K562 (cell line): Measurements from ENCODE around the gene UQCRH. TPM values are rescaled to one million over a fixed set of nuclear protein-coding genes. Genes with fewer than 3 reads are reported as not detected.

ENCODE experiments used
- CBFA2T2 ChIP-seq: fragments of 450-650 bp; conservative IDR thresholded peaks from 2 replicates; pipeline ENCODE4 v1.6.1; 2017; ENCODE audit warnings: mild to moderate bottlenecking
- E2F5 ChIP-seq: sonication (generic); formaldehyde crosslinking; IDR thresholded peaks from 2 replicates; pipeline ENCODE4 v1.8.0; 2022; ENCODE audit warnings: mild to moderate bottlenecking, missing genetic modification reagents
- FOXM1 ChIP-seq, 2 experiments: fragments of 450-650 bp in 1 of 2; sonication (generic) in 1 of 2; formaldehyde crosslinking in 1 of 2; IDR thresholded peaks; 2 replicates each; pipeline versions ENCODE4 v1.6.1 to v1.9.0; 2017 to 2022; ENCODE audit warnings: low read depth in 2 of 2, mild to moderate bottlenecking in 2 of 2, missing genetic modification reagents in 1 of 2, moderate library complexity in 1 of 2
- HDAC2 ChIP-seq: fragments of 450-650 bp; IDR thresholded peaks from 2 replicates; pipeline ENCODE4 v1.6.1; 2016; ENCODE audit warnings: mild to moderate bottlenecking
- HDAC3 ChIP-seq: fragments of 450-650 bp; IDR thresholded peaks from 2 replicates; pipeline ENCODE4 v1.6.1; 2018; ENCODE audit warnings: borderline replicate concordance, mild to moderate bottlenecking, moderate library complexity; ENCODE audit not compliant: partially characterized antibody
- HDAC8 ChIP-seq: fragments of 450-650 bp; IDR thresholded peaks from 2 replicates; pipeline ENCODE4 v1.6.1; 2016; ENCODE audit warnings: mild to moderate bottlenecking, missing genetic modification characterization, moderate library complexity, missing compliant biosample characterization
- KDM4B ChIP-seq, 2 experiments: fragments of 450-650 bp in 1 of 2; sonication (generic) in 1 of 2; IDR thresholded peaks; 2 replicates each; pipeline ENCODE4 v1.6.1; 2016 to 2017; ENCODE audit warnings: borderline replicate concordance in 2 of 2, antibody characterized with exemption in 1 of 2, low read depth in 1 of 2, mild to moderate bottlenecking in 1 of 2
- MIER1 ChIP-seq: fragments of 450-650 bp; IDR thresholded peaks from 2 replicates; pipeline ENCODE4 v1.6.1; 2016; ENCODE audit warnings: antibody characterized with exemption, mild to moderate bottlenecking, low read depth
- NR4A1 ChIP-seq, 2 experiments: fragments of 250-450 bp in 1 of 2; fragments of 450-650 bp in 1 of 2; sonication (Bioruptor Pico) in 1 of 2; IDR thresholded peaks; 2 replicates each; pipeline versions ENCODE4 v1.4.0 to v1.6.1; 2016 to 2020; ENCODE audit warnings: mild to moderate bottlenecking in 2 of 2, missing compliant biosample characterization in 1 of 2, missing genetic modification characterization in 1 of 2, moderate library complexity in 1 of 2
- POLR3G ChIP-seq: IDR thresholded peaks from 2 replicates; pipeline ENCODE4 v1.6.1; 2011; ENCODE audit not compliant: insufficient read length, insufficient replicate concordance; ENCODE audit errors: extremely low read depth
- PTTG1 ChIP-seq: fragments of 450-650 bp; IDR thresholded peaks from 2 replicates; pipeline ENCODE4 v1.6.1; 2016; ENCODE audit warnings: low read depth, mild to moderate bottlenecking, missing genetic modification characterization, missing compliant biosample characterization
- SMARCB1 ChIP-seq: IDR thresholded peaks from 2 replicates; pipeline ENCODE4 v1.6.1; 2011; ENCODE audit warnings: improper control_type of control experiment, low read depth; ENCODE audit not compliant: insufficient read length
- SMARCE1 ChIP-seq: fragments of 450-650 bp; IDR thresholded peaks from 2 replicates; pipeline ENCODE4 v1.7.1; 2016; ENCODE audit warnings: mild to moderate bottlenecking
- SP1 ChIP-seq: sonication (generic); formaldehyde crosslinking; IDR thresholded peaks from 2 replicates; pipeline ENCODE4 v1.8.1; 2022; ENCODE audit warnings: mild to moderate bottlenecking, missing genetic modification reagents
- ZBTB26 ChIP-seq: fragments of 450-650 bp; formaldehyde crosslinking; IDR thresholded peaks from 2 replicates; pipeline ENCODE4 v1.4.0; 2022; ENCODE audit warnings: missing genetic modification characterization
- ZKSCAN3 ChIP-seq: fragments of 250-450 bp; sonication (Bioruptor Pico); IDR thresholded peaks from 2 replicates; pipeline ENCODE4 v1.4.0; 2020
- ZNF79 ChIP-seq: fragments of 250-450 bp; sonication (Bioruptor Pico); IDR thresholded peaks from 2 replicates; pipeline ENCODE4 v1.4.0; 2020; ENCODE audit warnings: low read depth, mild to moderate bottlenecking, moderate library complexity
- polyA plus RNA-seq, 8 experiments: library from polyadenylated mRNA; depleted of rRNA in 4 of 8; stranded (reverse) in 5 of 8; unstranded in 3 of 8; fragments of >200 nt; fragmentation: Nextera tagmentation in 2 of 8; fragmentation: Illumina TruSeq in 1 of 8; extraction: Ambion mirVana in 2 of 8; extraction: Trizol in 1 of 8; gene quantifications; 2 replicates each; pipeline versions ENCODE4 v1.2.1 to v1.2.3, GENCODE V29; 2011 to 2014; ENCODE audit warnings: inconsistent platforms in 1 of 8, missing spikeins in 1 of 8
- total RNA-seq, 7 experiments: library from RNA; depleted of rRNA in 6 of 7; stranded (reverse); fragments of >200 nt in 6 of 7; fragmentation: Illumina TruSeq in 2 of 7; extraction: Trizol in 2 of 7; gene quantifications; 2 replicates each; pipeline versions ENCODE4 v1.2.1 to v1.2.3, GENCODE V29; 2011 to 2021; ENCODE audit warnings: low replicate concordance in 1 of 7
- TF ChIP-seq, protein P1 (sequence below): fragments of 250-450 bp; sonication (Bioruptor Pico); IDR thresholded peaks from 2 replicates; pipeline ENCODE4 v1.4.0; 2020; ENCODE audit warnings: mild to moderate bottlenecking, moderate library complexity, borderline replicate concordance
- TF ChIP-seq, protein P2 (sequence below): fragments of 450-650 bp; IDR thresholded peaks from 2 replicates; pipeline ENCODE4 v1.6.1; 2016; ENCODE audit warnings: mild to moderate bottlenecking

Gene UQCRH
- total and polyA plus RNA-seq, 9 of the 15 experiments (the other 6 are each of a cell fraction or from before 2014, with no cell fraction given) = 1,267 to 5,184 (median 2,410) TPM

DNA sequence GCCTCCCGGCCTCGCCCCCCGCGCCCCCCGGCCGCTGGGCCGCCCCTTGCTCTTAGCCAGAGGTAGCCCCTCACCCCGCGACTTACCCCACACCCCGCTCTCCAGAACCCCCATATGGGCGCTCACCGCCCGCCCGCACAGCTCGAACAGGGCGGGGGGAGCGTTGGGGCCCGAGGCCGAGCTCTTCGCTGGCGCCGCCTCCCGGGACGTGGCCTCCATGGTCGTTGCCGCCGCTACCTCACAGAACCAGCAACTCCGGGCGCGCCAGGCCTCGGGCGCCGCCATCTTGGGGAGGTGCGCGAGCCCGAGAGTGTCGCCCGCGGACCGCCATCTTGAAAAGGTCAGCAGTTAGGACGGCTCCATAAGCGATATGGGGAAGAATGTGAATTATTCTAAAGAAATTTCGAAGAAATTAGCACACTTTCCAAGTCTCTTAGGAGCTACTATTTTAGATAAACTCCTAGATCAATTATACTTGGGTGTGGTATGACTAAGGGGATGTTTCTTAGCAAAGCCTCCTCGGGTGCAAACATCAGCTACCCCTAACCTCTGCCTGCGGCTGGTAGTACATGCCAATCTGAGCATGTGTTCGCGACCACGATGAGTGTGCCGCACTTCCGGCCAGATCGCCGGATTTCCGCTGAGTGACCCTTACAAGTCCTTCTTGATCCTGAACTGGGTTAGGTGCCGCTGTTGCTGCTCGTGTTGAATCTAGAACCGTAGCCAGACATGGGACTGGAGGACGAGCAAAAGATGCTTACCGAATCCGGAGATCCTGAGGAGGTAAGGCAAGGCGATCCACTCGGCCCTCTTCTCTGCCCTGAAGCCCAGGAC is at the start of gene UQCRH, which contains the start of gene LRRC41 (continued):
- TF ChIP-seq PTTG1 (tag) (no peak), POLR3G (no peak), CBFA2T2 (0 out of 2 replicates have a peak, but pooled peaks have one; percentile 4), SMARCB1 (no peak), SP1 (CRISPR knock-in tag) (peak; percentile 92), ZKSCAN3 (CRISPR knock-in tag) (no peak), KDM4B (IDR thresholded peaks at IDR 0.05; ENCODE audit: borderline replicate concordance in 2 of 2, low read depth in 1 of 2) (no peak), HDAC2 (peak; percentile 70; the same call in 1 of the 2 replicates), HDAC3 (no peak), SMARCE1 (no peak; the same call in 1 of the 2 replicates), HDAC8 (peak; percentile 93), ZBTB26 (CRISPR knock-in tag) (0 out of 2 replicates have a peak, but pooled peaks have one; percentile 20), ZNF79 (CRISPR knock-in tag) (peak; percentile 23; the same call in 1 of the 2 replicates), MIER1 (peak; percentile 80; the same call in 1 of the 2 replicates), FOXM1 (IDR thresholded peaks at IDR 0.05; ENCODE audit: low read depth) (peak; percentile 87), FOXM1 (CRISPR knock-in tag; IDR thresholded peaks at IDR 0.05; ENCODE audit: low read depth) (no peak), NR4A1 (CRISPR knock-in tag; IDR thresholded peaks at IDR 0.05) (no peak), NR4A1 (tag; IDR thresholded peaks at IDR 0.05) (peak; percentile 93), E2F5 (CRISPR knock-in tag) (no peak; the same call in 1 of the 2 replicates)
- TF ChIP-seq, protein P1, sequence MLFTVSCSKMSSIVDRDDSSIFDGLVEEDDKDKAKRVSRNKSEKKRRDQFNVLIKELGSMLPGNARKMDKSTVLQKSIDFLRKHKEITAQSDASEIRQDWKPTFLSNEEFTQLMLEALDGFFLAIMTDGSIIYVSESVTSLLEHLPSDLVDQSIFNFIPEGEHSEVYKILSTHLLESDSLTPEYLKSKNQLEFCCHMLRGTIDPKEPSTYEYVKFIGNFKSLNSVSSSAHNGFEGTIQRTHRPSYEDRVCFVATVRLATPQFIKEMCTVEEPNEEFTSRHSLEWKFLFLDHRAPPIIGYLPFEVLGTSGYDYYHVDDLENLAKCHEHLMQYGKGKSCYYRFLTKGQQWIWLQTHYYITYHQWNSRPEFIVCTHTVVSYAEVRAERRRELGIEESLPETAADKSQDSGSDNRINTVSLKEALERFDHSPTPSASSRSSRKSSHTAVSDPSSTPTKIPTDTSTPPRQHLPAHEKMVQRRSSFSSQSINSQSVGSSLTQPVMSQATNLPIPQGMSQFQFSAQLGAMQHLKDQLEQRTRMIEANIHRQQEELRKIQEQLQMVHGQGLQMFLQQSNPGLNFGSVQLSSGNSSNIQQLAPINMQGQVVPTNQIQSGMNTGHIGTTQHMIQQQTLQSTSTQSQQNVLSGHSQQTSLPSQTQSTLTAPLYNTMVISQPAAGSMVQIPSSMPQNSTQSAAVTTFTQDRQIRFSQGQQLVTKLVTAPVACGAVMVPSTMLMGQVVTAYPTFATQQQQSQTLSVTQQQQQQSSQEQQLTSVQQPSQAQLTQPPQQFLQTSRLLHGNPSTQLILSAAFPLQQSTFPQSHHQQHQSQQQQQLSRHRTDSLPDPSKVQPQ (CRISPR knock-in tag) = no peak
- TF ChIP-seq, protein P2, sequence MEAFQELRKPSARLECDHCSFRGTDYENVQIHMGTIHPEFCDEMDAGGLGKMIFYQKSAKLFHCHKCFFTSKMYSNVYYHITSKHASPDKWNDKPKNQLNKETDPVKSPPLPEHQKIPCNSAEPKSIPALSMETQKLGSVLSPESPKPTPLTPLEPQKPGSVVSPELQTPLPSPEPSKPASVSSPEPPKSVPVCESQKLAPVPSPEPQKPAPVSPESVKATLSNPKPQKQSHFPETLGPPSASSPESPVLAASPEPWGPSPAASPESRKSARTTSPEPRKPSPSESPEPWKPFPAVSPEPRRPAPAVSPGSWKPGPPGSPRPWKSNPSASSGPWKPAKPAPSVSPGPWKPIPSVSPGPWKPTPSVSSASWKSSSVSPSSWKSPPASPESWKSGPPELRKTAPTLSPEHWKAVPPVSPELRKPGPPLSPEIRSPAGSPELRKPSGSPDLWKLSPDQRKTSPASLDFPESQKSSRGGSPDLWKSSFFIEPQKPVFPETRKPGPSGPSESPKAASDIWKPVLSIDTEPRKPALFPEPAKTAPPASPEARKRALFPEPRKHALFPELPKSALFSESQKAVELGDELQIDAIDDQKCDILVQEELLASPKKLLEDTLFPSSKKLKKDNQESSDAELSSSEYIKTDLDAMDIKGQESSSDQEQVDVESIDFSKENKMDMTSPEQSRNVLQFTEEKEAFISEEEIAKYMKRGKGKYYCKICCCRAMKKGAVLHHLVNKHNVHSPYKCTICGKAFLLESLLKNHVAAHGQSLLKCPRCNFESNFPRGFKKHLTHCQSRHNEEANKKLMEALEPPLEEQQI = no peak
